ENCODE data around the gene RAB27B.

- TF ChIP-seq CTCF (IDR thresholded peaks at IDR 0.05 in 8 of 11, conservative IDR thresholded peaks at IDR 0.05 in 3 of 11) (no peak), POLR2A (IDR thresholded peaks at IDR 0.05) (no peak), POLR2AphosphoS5 (IDR thresholded peaks at IDR 0.05) (no peak)
These were observed 88.2 kb downstream of the RAB27B start for GRCh38 chr18:54916507-54916906.
